Gastroesophageal sphincter (tissue), 3 donors: ENCODE measurements around the gene OR10D3.

ENCODE experiments used
- CTCF ChIP-seq, 4 experiments: fragments of 200-600 bp in 2 of 4; fragments of 450-650 bp in 2 of 4; sonication (generic) in 1 of 4; IDR thresholded peaks; one replicate each; pipeline ENCODE4 v1.5.1; 2017 to 2019; ENCODE audit warnings: antibody characterized with exemption in 4 of 4, mild to moderate bottlenecking in 2 of 4, moderate library complexity in 2 of 4
- EP300 ChIP-seq: sonication (generic); formaldehyde crosslinking; IDR thresholded peaks from one replicate; pipeline ENCODE4 v1.6.1; 2017; ENCODE audit warnings: antibody characterized with exemption, mild to moderate bottlenecking
- POLR2A ChIP-seq, 2 donors: fragments of 450-650 bp; IDR thresholded peaks; one replicate each; pipeline ENCODE4 v1.6.1; 2017; ENCODE audit warnings: antibody characterized with exemption in 2 of 2, mild to moderate bottlenecking in 2 of 2, moderate library complexity in 1 of 2
- POLR2AphosphoS5 ChIP-seq: sonication (generic); formaldehyde crosslinking; IDR thresholded peaks from one replicate; pipeline ENCODE4 v1.6.1; 2017; ENCODE audit warnings: antibody characterized with exemption

GRCh38 chr11:124197999-124198398, 14.9 kb downstream of the OR10D3 start:
- TF ChIP-seq CTCF (IDR thresholded peaks at IDR 0.05) (no peak), POLR2A (IDR thresholded peaks at IDR 0.05) (no peak), POLR2AphosphoS5 (no peak), EP300 (no peak)
